HG02884 (cell line): ENCODE measurements around the gene APBA1.

Source experiments
- ATAC-seq: cut with Tn5 transposase; IDR thresholded peaks from one replicate; pipeline ENCODE4 v1.9.1; 2021; ENCODE audit warnings: mild to moderate bottlenecking, moderate library complexity; ENCODE audit not compliant: unreplicated experiment

The APBA1 gene

GRCh38 chr9:69658987-69659675, 13.0 kb downstream of the APBA1 start:
- ATAC-seq, result no peak

- no peak for ATAC-seq
Measured at GRCh38 chr9:69657269-69657668, 14.9 kb downstream of the APBA1 start.

DNA sequence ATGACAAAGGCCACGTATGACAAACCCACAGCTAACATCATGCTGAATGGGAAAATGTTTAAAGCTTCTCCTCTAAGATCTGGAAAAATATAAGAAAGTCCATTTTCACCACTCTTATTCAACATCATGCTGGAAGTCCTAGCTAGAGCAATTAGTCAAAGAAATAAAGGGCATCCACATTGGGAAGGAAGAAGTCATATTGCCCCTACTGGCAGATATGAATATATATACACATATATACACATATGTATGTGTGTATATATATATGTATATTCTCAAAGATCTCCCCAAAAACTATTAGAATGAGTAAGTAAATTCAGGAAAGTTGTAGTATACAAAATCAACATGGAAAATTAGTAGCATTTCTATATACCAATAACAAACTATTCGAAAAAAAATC, 17.1 kb downstream of the APBA1 start:
- no peak for ATAC-seq

DNA sequence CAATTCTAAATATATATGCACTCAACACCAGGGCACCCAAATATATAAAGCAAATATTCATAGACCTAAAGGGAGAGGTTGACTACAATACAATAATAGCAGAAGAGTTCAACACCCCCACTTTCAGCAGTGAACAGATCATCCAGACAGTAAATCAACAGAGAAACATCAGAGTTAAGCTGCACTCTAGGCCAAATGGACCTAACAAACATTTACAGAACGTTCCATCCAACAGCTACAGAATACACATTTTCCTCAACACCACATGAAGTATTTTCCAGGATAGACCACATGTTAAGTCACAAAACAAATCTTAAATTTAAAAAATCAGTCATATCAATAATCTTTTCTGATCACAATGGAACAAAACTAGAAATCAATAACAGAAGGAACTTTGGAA, 18.9 kb downstream of the APBA1 start:
- ATAC-seq, result no peak

GRCh38 chr9:69649566-69650250, 22.5 kb downstream of the APBA1 start:
- no peak for ATAC-seq

- no peak for ATAC-seq
Measured at GRCh38 chr9:69647804-69648203, 24.4 kb downstream of the APBA1 start.

DNA sequence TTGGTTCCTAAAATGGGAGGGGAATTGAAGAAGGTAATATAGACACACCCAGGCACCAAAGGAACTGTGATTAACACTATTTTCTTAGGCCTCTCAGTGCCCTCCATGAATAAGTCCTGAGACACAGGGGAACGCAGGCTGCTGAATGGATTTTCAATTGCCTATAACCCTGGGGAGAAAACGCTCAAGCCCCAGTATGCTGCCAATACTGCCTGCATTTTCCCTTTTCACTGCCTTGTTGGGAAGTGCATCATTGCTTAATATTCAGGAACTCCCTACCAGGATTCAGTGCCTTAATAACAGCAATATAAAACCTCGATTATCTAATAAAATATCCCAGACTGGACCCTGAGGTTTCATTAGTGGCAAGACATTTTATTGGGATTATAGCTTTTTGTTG, 25.4 kb downstream of the APBA1 start:
- ATAC-seq, result no peak

DNA sequence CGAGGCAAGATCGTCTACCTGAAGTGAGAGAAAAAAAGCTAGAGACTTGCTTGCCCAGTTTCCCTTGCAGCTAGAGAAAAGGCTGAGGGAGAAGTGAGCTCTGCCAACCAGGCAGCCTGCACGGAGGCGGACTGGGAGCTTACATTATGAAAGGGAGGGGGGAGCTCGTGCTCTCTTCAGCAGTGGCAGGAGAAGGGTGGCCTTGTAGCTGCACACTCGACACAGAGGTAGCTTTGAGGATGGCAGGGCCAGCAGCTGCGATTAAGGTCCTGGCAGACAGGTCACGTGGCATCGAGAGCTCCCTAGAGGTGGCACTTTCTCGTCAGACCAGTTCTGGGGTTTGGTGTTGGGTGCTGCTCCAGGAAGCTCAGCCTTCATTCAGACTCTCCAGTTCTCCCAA, 26.7 kb downstream of the APBA1 start:
- ATAC-seq, result no peak

GRCh38 chr9:69643098-69643497, 29.1 kb downstream of the APBA1 start:
- no peak for ATAC-seq

- no peak for ATAC-seq
Measured at GRCh38 chr9:69637817-69638200, 34.4 kb downstream of the APBA1 start.

DNA sequence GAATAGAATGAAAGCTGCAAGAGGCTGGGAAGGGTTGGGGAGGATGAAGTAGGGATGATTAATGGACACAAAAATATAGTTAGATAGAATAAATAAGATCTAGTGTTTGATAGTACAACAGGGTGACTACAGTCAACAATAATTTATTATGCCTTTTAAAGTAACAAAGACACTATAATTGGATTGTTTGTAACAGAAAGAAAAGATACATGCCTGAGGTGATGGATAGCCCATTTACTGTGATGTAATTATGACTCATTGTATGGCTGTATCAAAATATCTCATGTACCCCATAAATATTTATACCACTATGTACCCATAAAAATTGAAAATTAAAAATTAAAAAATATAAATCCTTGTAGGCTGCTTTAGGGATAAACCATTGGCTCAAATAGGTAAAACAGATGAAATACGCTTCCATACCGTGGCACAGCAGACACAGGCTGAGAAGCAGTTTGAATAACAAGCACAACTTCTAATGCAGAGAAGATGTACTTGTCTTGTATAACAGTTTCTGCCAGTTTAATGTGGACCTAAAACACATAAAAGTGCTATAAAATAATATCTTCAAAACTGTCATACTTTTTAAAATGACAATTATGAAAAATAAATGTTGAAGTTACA, 34.9 kb downstream of the APBA1 start:
- no peak for ATAC-seq

DNA sequence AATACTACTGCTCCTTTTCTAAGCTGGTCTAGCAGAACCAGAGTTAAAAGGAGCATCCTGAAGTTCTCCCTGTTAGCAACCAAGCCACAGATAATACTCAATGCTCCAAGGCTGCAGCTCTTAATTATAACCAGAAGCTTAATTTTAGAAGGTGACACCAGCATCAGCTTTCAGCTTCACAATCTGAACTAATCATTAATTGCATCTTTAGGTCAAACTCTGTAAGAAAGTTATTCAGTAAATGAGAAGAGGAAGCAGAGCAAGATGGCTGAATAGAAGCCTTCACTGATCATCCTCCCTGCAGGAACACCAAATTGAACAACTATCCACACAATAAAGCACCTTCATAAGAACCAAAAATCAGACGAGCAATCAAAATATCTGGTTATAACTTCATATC, 38.5 kb downstream of the APBA1 start:
- no peak for ATAC-seq

- ATAC-seq, result no peak
Measured at GRCh38 chr9:69632768-69633167, 39.4 kb downstream of the APBA1 start.

DNA sequence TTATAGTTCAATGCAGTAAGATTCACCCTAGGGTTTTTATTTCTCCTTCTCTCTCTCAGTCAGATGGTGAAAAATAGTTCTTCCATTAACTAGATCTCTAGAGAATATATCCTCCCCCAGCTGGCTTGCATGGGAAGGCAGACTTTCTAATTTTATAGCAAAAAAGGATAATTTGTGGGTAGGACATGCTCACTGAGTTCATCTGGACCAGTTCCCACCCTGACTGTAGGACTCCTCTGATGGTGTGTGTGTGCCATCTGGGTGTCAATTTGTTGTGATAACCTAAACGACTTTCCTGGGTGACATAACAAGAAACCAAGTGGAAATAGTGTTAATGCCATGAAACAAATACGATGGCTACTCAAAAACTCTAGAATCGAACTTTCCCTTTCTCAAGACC, 44.9 kb downstream of the APBA1 start:
- ATAC-seq, result no peak

- no peak for ATAC-seq
Measured at GRCh38 chr9:69623276-69623675, 48.9 kb downstream of the APBA1 start.

GRCh38 chr9:69622676-69623075, 49.5 kb downstream of the APBA1 start:
- ATAC-seq, result no peak

DNA sequence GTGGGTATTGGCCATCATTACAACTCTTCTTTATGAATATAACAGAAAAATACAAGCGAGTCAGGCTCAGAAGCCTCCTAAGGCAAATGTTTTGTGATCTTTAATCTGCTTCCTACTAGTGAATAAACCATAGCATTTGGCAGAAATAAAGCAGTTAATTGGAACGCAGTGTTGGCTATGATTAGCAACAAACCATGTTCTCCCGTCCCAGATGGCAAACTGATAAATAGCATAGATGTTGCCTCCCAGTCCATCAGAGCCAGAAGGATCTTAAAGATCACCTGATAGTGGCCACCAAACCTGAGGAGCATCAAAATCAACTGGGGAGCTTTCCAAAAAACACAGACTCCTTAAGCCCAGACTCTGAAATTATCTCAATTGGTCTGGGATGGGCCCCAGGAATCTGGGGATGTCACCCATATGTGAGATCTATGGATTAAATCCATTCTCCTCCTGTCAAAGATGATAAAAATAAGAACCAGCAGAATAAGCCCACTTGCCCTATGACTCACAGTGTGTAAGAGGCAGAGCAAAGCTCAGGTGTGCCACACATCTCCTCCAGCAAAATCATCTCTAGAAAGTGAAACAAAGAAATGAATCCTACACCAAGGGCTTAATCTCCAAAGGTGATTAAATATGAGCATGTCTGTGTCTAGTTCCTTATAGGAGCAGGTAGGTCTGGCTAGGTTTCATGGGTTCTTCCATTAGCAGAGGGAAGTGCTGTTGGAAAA, 50.3 kb downstream of the APBA1 start:
- no peak for ATAC-seq

- no peak for ATAC-seq
Measured at GRCh38 chr9:69620731-69621130, 51.4 kb downstream of the APBA1 start.

GRCh38 chr9:69619233-69619632, 52.9 kb downstream of the APBA1 start:
- no peak for ATAC-seq

GRCh38 chr9:69617006-69617405, 55.2 kb downstream of the APBA1 start:
- no peak for ATAC-seq

GRCh38 chr9:69615880-69616279, 56.3 kb downstream of the APBA1 start:
- no peak for ATAC-seq

- no peak for ATAC-seq
Measured at GRCh38 chr9:69611221-69611620, 61.0 kb downstream of the APBA1 start.
